ENCODE measurements around the gene MRPS18C.
"Not testable (repeated sequence)": the region's sequence is repeated elsewhere in the genome, so short reads cannot be mapped to it uniquely, and the experiment has no call there.

MRPS18C gene

DNA sequence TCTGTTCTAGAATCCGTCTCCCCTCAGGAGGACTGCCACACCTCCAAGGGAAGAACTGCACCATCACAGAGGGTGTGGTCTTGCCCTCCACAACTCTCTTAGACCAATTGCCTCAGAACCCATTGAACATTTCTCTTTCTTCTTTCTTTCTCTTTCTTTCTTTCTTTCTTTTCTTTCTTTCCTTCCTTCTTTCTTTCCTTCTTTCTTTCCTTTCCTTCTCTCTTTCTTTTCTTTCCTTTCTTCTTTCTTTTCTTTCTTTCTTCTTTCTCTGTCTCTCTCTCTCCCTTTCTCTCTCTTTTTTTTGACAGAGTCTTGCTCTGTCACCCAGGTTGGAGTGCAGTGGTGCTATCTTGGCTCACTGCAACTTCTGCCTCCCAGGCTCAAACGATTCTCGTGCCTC, 45.8 kb downstream of the MRPS18C start:
- DNase-seq = not testable (repeated sequence)

DNA sequence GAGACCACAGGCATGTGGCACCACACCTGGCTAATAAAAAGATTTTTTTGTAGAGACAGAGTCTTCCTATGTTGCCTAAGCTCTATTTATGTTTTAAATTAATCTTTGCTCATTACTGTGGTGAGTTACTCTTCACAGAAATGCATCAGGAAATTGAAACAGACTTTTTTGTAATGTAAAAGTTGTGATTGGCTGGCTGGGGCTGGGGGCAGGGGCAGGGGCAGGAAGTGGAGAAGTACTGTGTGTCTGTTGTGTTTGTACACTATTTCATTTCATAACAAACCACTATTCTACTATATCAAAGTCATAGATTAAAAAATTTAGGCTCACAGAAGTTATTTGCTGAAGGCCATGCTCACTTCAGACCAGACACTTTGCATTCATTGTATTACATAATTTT, 48.1 kb downstream of the MRPS18C start:
- DNase-seq = no peak

DNA sequence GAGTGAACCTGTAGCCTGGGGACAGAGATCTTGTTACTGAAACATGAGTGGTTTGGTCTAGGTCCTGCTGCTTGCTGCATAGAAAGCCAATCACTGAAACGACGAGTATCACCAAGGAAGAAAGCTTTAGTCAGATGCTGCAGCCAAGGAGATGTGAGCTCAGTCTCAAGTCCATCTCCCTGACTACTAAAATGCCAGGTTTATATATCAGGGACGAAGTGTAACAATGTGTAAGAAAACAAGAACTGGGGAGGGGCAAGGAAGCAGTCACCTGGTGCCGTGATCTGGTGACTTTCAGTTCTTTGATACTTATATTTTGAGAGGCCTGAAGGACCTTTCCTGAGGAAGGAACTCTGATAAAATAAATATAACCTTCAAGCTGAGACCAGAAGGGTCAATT, 48.6 kb downstream of the MRPS18C start:
- DNase-seq = no peak

DNA sequence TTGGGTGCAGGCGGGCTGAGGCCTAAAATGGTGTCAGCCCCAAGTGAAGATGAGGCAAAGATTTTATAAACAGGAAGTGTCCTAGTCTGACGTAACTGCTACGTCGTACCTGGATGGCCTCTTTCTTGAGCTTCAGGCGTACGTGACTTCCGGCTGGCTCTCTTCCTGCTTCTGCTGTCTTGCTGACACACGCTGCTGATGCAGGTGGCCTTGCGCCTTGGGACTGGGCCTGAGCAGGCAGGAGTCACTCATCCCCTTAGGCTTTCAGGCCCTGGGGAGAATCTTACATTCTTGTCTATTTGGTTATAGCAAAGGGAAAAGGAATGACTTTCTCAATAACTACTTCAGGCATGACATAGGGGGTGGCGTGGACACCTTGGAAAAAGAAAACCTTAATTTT, 49.1 kb downstream of the MRPS18C start:
- no peak for DNase-seq

DNA sequence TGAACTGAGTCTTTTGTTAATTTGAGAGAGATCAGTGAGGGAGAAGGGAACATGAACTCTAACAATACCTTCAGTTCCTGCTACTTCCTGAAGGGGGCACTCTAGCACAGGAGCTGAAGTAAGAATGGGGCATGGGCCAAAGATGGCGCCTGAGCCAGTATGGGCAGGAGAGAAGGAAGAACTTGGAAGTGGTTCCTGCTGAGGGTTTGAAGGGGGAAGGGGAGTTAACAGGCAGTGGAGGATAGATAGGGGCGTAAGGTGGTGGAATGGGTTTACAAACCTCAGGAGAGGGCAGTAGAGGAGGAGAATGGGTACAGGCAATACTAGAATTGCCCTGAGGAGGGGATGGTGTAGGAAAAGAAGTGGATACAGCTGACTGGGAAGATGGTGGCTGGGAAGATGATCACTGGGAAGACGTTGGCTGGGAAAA, 53.3 kb downstream of the MRPS18C start:
- DNase-seq = peak; percentile 62

DNA sequence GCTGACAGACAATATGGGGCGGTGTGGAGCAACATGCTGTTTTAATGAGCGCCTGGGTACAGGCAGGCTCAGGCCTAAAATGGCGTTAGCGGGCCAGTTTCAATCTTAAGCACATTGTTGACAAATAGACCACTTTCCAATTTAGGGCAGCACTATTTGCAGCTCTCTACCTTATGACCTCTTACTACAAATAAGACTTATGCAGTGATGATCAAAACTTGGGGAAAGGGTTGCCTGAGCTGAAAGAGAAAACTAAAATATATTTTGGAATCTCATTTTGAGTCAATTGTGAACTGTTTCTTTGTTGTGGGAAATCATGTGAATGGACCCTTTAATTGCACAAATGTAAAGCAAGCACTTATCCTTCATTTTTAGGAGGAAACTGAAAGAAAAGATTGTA, 54.6 kb downstream of the MRPS18C start:
- no peak for DNase-seq

Data from NCI-H69 (cell line).